ENCODE data around the gene DCDC2C.

The DCDC2C gene

DNA sequence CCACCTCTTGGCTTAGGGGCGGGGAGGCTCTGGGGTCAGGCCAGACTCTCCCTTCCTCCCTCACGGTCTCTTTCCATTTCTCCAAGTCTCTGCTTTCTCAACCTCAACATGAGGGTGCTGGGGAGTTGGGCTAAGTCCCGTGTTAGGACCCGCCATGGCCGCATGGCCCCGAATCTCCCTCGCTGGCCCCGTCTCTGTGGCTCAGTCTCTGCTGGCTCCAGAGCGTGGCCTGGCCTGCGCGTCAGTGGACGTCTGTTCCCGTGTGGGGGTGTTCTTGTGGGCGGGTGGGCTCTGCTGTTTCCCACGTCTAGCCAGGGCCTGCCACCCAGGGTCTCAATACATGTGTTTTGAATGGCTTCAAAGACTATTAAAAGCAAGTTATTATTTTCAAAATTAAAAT lies 33.0 kb upstream of the DCDC2C start:
- no peak for DNase-seq
- in situ Hi-C loops (cut with HindIII; ENCODE audit: low pct_ligation_motif_present, low pct_unique_long_range_greater_than_20kb, low sequenced_read_pairs) = no loop called here

DNA sequence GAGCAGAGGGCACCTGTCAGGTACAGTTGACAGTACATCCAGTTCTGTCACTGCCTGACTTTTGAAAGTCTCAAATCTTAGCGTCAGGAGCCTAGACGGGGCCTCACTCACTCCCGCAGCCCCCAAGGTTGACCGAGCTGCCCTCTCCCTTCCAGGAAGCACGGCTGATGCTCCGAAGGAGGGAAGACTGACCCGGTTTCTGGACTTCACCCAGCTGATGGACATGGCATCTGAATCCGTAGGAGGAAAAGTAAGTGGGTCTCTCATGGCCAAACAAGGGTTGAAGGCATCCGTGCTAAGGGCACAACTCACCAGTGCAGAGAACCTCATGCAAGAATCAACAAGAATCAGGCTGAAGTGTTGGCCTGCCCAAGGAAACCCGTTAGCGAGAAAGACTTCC lies 32.4 kb upstream of the DCDC2C start:
- in situ Hi-C loops (cut with HindIII; ENCODE audit: low pct_ligation_motif_present, low pct_unique_long_range_greater_than_20kb, low sequenced_read_pairs) = no loop called here

DNA sequence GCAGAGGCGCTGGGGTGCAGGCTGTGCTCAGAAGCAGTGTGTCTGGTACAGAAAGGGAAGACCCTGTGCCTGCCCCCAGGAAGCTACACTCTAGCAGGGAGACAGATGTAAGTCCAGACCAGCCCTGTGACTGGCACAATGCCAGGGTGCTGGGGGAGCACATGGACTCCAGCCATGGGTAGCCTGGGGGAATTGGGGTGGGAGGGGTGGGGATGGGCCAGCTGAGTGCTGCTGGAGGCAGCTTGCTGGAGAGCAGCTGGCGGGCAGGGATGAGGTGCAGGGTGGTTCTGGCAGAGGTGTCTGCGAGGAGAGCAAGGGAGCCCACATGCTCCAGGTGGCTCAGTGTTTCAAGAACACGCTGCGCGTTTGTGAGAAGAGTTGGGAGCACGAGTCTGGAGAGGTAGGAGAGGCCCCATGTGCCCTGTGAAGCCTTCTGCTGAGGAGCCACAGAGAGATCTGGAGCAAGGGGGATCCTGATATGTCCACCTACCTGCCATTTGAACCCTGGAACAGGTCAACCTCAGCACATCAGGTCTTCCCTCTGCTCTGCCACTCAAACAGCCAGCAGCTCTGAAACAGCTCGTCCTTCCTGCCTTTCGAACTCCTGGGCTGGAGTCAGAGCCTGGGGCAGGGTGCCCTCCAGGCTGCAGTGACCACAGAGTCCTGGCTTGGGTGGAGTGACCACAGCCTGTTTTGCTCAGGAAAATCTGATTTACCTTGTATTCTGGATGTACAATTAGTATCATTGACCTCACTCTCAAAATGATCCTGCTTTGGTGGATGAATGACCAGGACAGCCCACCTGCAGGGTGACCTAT lies 30.3 kb upstream of the DCDC2C start:
- DNase-seq = no peak
- in situ Hi-C loops (cut with HindIII; ENCODE audit: low pct_ligation_motif_present, low pct_unique_long_range_greater_than_20kb, low sequenced_read_pairs) = no loop called here

More for the DNA sequence above, 32.4 kb upstream of the DCDC2C start:
- no peak for DNase-seq

DNA sequence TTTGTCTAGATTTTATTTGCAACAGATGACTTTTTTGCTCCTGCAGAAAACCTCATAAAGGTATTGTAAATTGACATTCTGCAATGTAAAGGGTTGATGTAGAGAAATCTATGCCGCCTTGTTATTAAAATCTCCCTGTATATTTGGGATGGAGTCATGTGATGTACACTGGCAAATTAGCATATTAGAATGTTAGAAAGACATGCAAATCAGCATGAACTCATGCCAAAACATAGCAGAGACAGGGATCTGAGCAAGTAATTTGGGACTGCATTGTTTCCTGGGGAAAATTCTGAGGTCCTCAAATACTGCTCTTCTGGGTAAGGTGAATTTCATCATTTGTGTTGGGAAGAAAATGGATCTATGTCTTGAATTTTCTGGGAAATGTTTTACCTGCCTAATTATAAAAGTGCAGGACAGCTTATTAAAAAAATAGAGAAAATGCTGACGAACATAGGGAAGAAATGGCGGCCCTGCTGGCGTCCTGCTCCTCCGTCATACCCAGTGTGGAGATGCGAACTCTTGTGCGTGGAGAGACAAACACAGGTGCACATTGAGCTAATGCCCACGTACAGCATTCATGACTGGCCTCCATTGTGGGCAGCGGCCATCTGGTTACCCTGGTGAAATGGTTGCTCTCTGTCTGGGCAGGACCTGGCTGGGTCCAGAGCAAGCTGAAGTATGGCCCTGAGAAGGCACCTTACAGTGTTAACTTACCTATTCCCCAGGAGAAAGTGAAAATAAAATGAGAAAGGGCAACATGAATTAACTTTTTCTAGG lies 29.1 kb upstream of the DCDC2C start:
- no peak for DNase-seq
- in situ Hi-C loops (cut with HindIII; ENCODE audit: low pct_ligation_motif_present, low pct_unique_long_range_greater_than_20kb, low sequenced_read_pairs) = no loop called here

DNA sequence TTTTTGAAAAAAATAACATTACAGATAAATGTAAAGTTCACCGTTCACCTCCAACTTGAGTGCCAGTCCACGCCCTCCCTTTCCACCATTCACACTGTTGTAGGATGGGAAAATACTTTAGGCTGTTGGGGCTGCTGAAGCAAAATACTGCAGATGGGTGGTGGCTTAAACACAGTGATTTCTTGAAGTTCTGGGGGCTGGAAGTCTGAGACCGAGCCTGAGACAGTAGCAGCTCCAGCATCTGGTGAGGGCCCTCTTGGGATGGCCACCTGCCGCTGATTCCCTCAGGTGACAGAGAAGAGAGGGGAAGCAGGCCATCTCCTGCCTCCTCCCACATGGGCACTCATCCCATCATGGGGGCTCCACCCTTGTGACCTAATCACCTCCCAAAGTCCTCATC lies 27.7 kb upstream of the DCDC2C start:
- no peak for DNase-seq
- in situ Hi-C loops (cut with HindIII; ENCODE audit: low pct_ligation_motif_present, low pct_unique_long_range_greater_than_20kb, low sequenced_read_pairs) = no loop called here

DNA sequence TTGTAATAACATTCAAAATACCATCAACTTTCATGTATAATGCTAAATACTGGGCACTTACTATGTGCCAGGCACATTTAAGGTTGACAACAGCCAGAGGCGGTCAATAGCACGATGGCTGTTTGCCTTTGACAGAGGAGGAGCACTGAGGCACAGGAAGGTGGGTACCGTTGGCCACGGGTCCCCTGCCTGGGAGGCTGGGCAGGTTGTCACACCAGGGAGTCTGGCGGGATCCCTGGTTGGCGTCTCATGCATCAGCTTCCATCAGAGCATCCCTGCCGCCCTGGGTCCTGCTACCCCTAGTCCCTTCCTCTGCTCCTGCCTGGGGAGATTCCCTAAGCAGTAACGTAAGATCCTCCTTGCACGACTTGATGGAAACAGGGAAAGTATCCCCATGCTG lies 25.9 kb upstream of the DCDC2C start:
- no peak for DNase-seq
- in situ Hi-C loops (cut with HindIII; ENCODE audit: low pct_ligation_motif_present, low pct_unique_long_range_greater_than_20kb, low sequenced_read_pairs) = no loop called here

DNA sequence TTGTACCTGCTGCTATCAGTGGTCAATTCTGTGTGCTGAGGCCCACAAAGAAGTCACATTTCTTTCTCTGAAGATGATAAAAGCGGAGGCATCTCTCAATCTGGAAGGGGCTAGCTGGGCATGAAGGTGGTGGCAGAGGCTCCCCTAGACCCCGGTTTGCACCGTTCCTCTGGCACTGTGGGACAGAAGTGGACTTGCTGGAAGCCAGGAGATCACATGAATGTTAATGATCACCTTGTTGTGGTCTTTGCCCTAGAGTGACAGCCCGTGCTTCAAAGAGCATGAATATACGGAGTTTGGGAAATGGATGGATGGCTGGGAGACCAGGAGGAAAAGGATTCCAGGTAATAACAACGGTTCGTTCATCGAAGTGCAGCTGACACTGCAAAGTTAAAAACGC lies 25.2 kb upstream of the DCDC2C start:
- no peak for DNase-seq
- in situ Hi-C loops (cut with HindIII; ENCODE audit: low pct_ligation_motif_present, low pct_unique_long_range_greater_than_20kb, low sequenced_read_pairs) = no loop called here

DNA sequence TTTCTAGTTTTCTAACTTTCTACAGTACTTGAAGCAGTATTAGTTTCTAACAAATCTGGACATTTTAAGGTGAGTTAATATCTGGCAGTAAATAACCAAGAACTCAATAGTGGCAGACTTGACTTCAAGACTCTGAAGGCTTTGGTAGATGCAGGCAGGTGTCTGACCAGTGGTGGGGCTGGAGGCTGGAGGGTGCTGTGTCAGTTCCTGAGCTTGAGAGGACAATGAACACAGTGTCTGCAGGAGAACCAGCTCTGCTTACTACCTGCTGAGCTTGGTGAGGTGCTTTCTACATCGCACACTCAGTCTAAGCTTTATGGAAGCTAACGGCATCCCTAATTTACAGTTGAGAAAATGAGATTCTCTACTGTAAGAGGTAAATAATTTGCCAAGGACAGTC lies 24.2 kb upstream of the DCDC2C start:
- DNase-seq = no peak
- in situ Hi-C loops (cut with HindIII; ENCODE audit: low pct_ligation_motif_present, low pct_unique_long_range_greater_than_20kb, low sequenced_read_pairs) = no loop called here

DNA sequence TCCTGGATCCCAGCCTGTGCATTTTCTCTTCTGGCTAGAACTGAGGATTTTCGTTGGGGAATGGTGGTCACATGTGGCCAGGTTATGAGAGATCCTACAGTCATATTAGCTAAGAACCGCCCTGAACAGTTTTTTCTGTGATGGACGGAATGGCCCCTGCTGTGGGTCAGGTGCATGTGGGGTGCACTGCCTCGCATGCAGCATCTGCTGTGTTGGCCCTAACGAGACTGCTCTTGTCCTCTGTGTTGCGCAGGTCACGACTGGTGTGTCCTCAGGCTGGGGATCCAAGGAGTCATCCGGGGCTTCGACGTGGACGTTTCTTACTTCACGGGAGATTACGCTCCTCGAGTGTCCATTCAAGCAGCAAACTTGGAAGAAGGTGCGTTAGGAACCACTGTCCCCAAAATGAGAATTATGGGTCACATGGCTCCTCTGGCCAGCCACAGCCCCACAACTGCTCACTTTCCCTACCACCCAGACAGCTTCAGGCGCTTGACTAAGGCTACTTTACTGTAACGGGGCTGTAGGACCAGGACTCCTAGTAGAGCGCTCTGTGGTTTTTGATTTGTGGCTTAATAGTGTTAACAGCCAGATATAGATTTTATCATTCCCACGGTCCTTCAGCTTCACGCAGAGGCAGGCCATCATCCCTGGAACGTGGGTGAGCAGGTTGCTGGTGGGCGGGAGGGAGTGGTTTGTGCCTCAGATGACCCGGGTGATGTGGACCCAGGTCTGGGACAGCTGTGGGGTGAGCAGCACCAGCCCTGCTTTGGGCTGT lies 23.6 kb upstream of the DCDC2C start:
- no peak for DNase-seq
- in situ Hi-C loops (cut with HindIII; ENCODE audit: low pct_ligation_motif_present, low pct_unique_long_range_greater_than_20kb, low sequenced_read_pairs) = no loop called here

DNA sequence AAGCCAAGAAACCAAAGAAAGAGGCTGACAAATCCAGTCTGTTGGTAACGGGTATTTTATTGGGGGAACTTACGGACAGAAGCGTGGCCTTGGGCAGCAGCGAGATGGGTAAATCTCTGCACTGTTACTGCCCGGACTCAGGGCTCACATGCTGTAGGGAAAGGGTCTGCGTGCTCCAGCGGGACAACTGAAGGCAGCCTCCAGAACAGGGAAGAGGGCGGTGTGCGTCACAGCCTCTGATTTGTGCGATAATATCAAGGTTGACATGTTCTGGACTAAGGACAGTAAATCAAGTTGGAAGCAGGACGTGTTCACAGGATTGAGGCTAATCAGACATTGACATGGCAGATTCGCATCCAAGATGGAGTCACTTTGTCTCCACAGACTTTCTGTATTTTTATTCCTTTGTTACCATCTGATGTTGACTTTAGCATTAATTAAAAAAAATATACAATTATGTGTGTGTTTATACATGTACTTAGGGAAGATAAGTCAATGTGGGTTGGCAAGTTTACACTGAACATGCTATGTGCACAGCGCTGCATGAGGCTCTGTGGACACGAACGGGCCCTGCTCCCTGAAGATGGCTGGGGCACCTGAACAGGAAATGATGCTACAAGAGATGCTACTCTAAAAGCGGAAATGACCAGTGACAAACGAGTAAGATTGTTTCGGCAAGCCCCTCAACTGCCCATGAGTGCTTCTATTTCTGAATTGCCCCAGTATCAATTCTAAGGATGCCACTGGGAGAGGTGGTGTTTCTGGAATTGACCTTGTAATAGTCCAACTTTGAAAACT lies 22.6 kb upstream of the DCDC2C start:
- DNase-seq = no peak
- in situ Hi-C loops (cut with HindIII; ENCODE audit: low pct_ligation_motif_present, low pct_unique_long_range_greater_than_20kb, low sequenced_read_pairs) = no loop called here

DNA sequence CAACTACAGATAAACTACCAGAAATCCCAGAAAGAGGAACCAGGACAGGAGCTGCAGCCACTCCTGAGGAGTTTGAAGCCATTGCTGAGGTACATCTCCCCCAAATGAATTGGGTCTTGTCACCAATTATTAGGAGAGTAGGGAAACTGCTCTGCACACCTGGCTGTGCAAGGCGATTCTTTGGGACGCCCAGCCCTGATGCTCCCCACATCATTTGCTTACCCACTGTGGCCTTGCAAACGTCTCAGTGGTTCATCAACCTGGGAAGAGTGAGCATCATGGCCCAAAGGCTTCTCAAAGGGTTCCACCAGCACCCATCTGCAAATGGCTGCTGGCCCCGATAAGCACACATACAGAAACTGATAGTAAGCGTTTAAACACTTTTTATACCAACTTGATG lies 21.8 kb upstream of the DCDC2C start:
- no peak for DNase-seq
- in situ Hi-C loops (cut with HindIII; ENCODE audit: low pct_ligation_motif_present, low pct_unique_long_range_greater_than_20kb, low sequenced_read_pairs) = no loop called here

DNA sequence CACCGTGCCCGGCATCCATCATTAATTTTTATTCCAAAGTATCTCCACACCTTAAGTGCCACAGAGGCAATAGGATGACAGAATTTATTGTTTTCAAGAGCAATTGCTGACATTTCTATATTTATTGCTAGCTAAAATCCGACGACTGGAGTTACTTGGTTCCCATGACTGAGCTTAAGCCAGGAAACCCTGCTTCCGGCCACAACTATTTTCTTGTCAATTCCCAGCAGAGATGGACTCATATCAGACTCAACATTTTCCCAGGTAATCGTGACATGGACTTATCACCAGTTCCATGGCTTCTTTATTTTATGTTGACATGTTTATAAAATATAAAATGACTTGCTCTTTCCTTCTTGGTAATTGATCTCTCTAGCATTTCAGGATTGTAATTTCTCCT lies 20.6 kb upstream of the DCDC2C start:
- no peak for DNase-seq
- in situ Hi-C loops (cut with HindIII; ENCODE audit: low pct_ligation_motif_present, low pct_unique_long_range_greater_than_20kb, low sequenced_read_pairs) = no loop called here

DNA sequence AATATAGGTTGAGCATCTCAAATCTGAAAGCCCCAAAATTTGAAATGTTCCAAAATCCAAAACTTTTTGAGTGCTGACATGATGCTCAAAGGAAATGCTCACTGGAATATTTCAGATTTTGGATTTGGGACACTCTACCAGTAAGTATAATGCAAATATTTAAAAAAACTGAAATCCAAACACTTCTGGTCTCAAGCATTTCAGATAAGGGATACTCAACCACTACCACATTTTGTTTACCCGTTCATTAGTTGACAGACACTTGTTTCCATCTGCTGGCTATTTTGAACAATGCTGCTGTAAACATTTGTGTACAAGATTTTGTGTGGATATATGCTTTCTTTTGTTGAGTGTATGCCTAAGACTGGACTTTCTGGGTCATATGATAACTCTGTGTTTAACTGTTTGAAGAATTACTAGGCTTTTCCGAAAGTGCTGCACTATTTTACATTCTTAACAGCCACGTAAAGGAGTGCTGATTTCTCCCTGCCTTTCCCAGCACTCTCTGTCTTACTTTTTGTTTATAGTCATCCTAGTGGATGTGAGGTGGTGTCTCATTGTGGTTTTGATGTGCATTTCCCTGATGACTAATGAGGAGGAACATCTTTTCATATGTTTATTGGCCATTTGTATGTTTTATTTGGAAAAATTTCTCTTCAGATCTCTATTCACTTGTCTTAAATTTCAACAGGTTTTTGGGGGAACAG lies 19.5 kb upstream of the DCDC2C start:
- DNase-seq = no peak
- in situ Hi-C loops (cut with HindIII; ENCODE audit: low pct_ligation_motif_present, low pct_unique_long_range_greater_than_20kb, low sequenced_read_pairs) = no loop called here

DNA sequence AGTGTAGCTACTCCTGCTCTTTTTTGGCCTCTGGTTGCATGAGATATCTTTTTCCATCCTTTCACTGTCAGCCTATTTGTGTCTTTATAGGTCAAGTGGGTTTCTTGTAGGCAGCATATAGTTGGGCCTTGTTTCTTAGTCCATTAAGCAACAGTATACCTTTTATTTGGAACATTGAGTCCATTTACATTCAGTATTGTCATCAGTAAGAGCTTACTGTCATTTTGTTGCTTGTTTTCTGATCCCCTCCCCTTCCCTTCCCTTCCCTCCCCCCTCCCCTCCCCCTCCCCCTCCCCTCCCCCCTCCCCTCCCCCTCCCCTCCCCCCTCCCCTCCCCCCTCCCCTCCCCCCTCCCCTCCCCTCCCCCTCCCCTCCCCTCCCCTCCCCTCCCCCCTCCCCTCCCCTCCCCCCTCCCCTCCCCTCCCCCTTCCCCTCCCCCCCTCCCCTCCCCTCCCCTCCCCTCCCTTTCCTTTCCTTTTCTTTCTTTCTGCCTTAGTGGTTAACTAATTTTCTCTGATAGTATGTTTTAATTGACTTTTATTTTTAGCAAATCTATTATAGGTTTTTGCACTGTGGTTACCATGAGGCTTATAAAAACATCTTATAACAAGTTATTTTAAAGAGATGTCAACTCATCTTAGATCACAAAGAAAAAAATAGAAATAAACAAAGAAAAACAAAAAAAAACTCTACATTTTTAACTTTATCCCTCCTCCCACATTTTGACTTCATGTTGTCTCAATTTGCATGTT lies 13.2 kb upstream of the DCDC2C start:
- in situ Hi-C loops (cut with HindIII; ENCODE audit: low pct_ligation_motif_present, low pct_unique_long_range_greater_than_20kb, low sequenced_read_pairs) = no loop called here

DNA sequence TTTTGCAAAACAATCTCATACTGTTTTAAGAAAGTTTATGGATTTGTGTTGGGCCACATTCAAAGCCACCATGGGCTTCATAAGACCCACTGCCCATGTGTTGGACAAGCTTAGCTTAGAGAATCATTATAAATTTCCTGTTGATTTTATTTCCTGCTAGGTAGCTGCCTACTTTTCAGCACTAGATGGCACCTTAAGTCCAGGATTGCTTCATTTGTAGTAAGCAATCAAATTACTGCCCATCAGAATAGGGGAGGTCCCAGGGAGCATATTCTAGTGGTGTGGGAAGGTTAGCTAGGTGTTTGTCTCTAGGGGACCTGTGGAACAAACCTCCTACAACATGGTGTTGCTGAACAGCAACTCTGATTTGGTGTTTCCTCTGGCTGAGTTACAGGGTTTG lies 11.0 kb upstream of the DCDC2C start:
- in situ Hi-C loops (cut with HindIII; ENCODE audit: low pct_ligation_motif_present, low pct_unique_long_range_greater_than_20kb, low sequenced_read_pairs) = no loop called here
- peak; percentile 46 for DNase-seq

More for the DNA sequence above, 13.2 kb upstream of the DCDC2C start:
- DNase-seq = no peak

DNA sequence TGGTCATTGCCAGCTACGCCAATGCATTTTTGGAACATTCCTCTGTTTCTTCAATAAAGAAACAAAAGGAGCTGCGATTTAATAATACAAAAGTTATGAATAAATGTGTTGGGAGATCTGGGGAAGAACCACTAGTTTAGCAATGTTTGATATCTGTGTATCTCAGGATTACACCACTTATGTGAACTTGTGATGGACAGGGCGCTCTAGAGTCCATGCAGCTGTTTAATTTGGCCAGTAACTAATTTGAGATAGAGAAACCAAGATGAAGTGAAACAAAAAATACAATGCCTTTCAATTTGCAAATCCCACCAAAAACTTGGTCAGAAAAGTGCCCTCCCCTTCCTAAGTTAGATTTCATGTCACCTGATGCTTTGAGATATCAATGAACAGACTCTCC lies 6.8 kb upstream of the DCDC2C start:
- in situ Hi-C loops (cut with HindIII; ENCODE audit: low pct_ligation_motif_present, low pct_unique_long_range_greater_than_20kb, low sequenced_read_pairs) = no loop called here
- no peak for DNase-seq

DNA sequence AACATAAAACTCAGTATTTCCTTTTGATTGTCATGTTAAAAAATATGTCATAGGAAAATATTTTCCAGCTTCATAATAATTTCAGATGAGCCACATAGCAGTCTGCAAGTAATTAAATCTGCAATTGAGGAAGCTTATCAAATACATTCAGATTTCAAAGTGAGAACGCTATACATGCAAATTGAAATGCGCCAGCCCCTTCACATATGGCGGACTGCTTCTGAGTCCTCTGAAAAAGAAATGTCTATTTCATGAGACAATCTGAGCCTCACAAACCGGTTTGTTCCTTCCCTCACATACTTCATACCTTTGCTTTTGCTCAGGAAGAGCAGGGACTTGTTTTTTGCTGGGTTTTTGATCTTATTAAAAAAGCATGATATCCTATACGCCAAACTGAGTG lies 2.3 kb upstream of the DCDC2C start:
- in situ Hi-C loops (cut with HindIII; ENCODE audit: low pct_ligation_motif_present, low pct_unique_long_range_greater_than_20kb, low sequenced_read_pairs) = no loop called here
- no peak for DNase-seq

Measured in ACHN (cell line).